ENCODE measurements around the gene AACS. TPM values are rescaled to one million over a fixed set of nuclear protein-coding genes. Genes with fewer than 3 reads are reported as not detected.

Gene AACS
- total RNA-seq, 6 experiments from 2014 or later, result 3.2 to 11.3 (median 4.8) TPM

- H3K9me3 ChIP-seq, result no peaks in the 10 kb centered on the region
- no peak for DNase-seq
- H3K4me3 ChIP-seq, result no peak overlapping the region
- ATAC-seq, result no peak
- no peaks in the 10 kb centered on the region for H3K27me3 ChIP-seq
- peaks cover 0 to 3% (median 0%) of the 10 kb centered on the region in 4 donors for H3K4me1 ChIP-seq
- no peak overlapping the region for H3K27ac ChIP-seq
- 96% methylated on average over 7 of the region's 7 CpGs for WGBS (ENCODE audit: insufficient coverage, low coverage, low lambda C conversion rate, missing lambda C conversion rate)
- TF ChIP-seq CTCF (IDR thresholded peaks at IDR 0.05) (no peak), POLR2A (IDR thresholded peaks at IDR 0.05) (no peak)
- intact Hi-C loops (cut with DNase I), result no loop called here
- H3K36me3 ChIP-seq, result peaks cover 0 to 8% (median 0%) of the 10 kb centered on the region in 4 donors
Measured at GRCh38 chr12:125099409-125099782, 34.2 kb downstream of the AACS start.

- Histone ChIP-seq H3K4me3 (no peak overlapping the region), H3K9me3 (no peaks in the 10 kb centered on the region), H3K27me3 (no peaks in the 10 kb centered on the region), H3K36me3 (peaks cover 0 to 8% (median 0%) of the 10 kb centered on the region in 4 donors), H3K27ac (no peak overlapping the region), H3K4me1 (no peaks in the 10 kb centered on the region)
- no peak for TF ChIP-seq CTCF (IDR thresholded peaks at IDR 0.05)
- TF ChIP-seq POLR2A (IDR thresholded peaks at IDR 0.05), result no peak
- ATAC-seq (peak in 2 of 4 donors; percentile 20 to 33), DNase-seq (no peak)
- 84% methylated on average over 7 of the region's 9 CpGs for WGBS (ENCODE audit: insufficient coverage, low coverage, low lambda C conversion rate, missing lambda C conversion rate)
- intact Hi-C loops (cut with DNase I), result no loop called here
Measured at GRCh38 chr12:125100551-125101434, 35.6 kb downstream of the AACS start.

- WGBS (ENCODE audit: insufficient coverage, low coverage, low lambda C conversion rate, missing lambda C conversion rate), result 80% methylated on average over 2 of the region's 10 CpGs
- H3K27me3 ChIP-seq, result no peaks in the 10 kb centered on the region
- ATAC-seq, result no peak
- no peak for DNase-seq
- H3K27ac ChIP-seq, result no peak overlapping the region
- H3K9me3 ChIP-seq, result no peaks in the 10 kb centered on the region
- no peak overlapping the region for H3K4me3 ChIP-seq
- intact Hi-C loops (cut with DNase I), result no loop called here
- H3K4me1 ChIP-seq, result no peaks in the 10 kb centered on the region
- TF ChIP-seq CTCF (IDR thresholded peaks at IDR 0.05), result no peak
- no peak for TF ChIP-seq POLR2A (IDR thresholded peaks at IDR 0.05)
- H3K36me3 ChIP-seq, result peaks cover 0 to 8% (median 0%) of the 10 kb centered on the region in 4 donors
Measured at GRCh38 chr12:125104982-125105381, 39.7 kb downstream of the AACS start.

- WGBS (ENCODE audit: insufficient coverage, low coverage, low lambda C conversion rate, missing lambda C conversion rate), result 77% methylated on average over 6 of the region's 6 CpGs
- H3K27ac ChIP-seq, result no peak overlapping the region
- no peak for ATAC-seq
- TF ChIP-seq CTCF (IDR thresholded peaks at IDR 0.05) (no peak), POLR2A (IDR thresholded peaks at IDR 0.05) (no peak)
- H3K36me3 ChIP-seq, result peaks cover 0 to 8% (median 0%) of the 10 kb centered on the region in 4 donors
- H3K4me3 ChIP-seq, result no peak overlapping the region
- H3K9me3 ChIP-seq, result no peaks in the 10 kb centered on the region
- peaks cover 0 to 3% (median 0%) of the 10 kb centered on the region in 4 donors for H3K4me1 ChIP-seq
- no peak for DNase-seq
- no peaks in the 10 kb centered on the region for H3K27me3 ChIP-seq
- intact Hi-C loops (cut with DNase I), result no loop called here
Measured at GRCh38 chr12:125105600-125105999, 40.4 kb downstream of the AACS start.

Data from right lobe of liver (tissue), 6 donors.